A549 (cell line): ENCODE data around the gene C1orf141. TPM values are rescaled to one million over a fixed set of nuclear protein-coding genes. Genes with fewer than 3 reads are reported as not detected.

Source experiments
- ATAC-seq, 2 experiments: fragments of 200-7000 bp in 1 of 2; fragments of >200 bp in 1 of 2; cut with Nextera tagmentation in 1 of 2; cut with Tn5 transposase in 1 of 2; 3 replicates each; pipeline versions ENCODE4 v1.8.0 to v1.9.1; 2018 to 2020; ENCODE audit warnings: mild to moderate bottlenecking in 1 of 2, moderate library complexity in 1 of 2
- CTCF ChIA-PET: fragments of 300-600 bp; sonication (Branson Sonifier 250); formaldehyde crosslinking; extraction: SDS; loops from one replicate; lab custom pipeline; 2021; ENCODE audit warnings: antibody characterized with exemption, inconsistent platforms; lab: Yijun Ruan, JAX
- POLR2A ChIA-PET: fragments of 350-600 bp; formaldehyde crosslinking; extraction: SDS; loops from one replicate; lab custom pipeline; 2021; ENCODE audit warnings: antibody characterized with exemption, inconsistent platforms; lab: Yijun Ruan, JAX
- DNase-seq, 2 experiments: peaks; one replicate each; pipeline versions ENCODE4 v3.0.0 to v3.0.0-alpha.2; 2011 to 2016; ENCODE audit warnings: low read depth in 1 of 2, low spot score in 1 of 2
- FAIRE-seq: peaks from 2 replicates; lab custom pipeline; 2011; peaks lifted over from hg19 to GRCh38; lab: Jason Lieb, UNC
- H3K27ac ChIP-seq, 2 experiments: fragments of >200 bp; sonication (Bioruptor Twin); formaldehyde crosslinking; 3 replicates each; pipeline ENCODE4 v1.5.1; 2016 to 2017
- H3K4me1 ChIP-seq: fragments of >200 bp; sonication (Bioruptor Twin); formaldehyde crosslinking; 3 replicates; pipeline ENCODE4 v1.6.1; 2016
- H3K4me2 ChIP-seq: fragments of >200 bp; sonication (Bioruptor Twin); formaldehyde crosslinking; 3 replicates; pipeline ENCODE4 v1.6.1; 2016
- H3K4me3 ChIP-seq: fragments of >200 bp; sonication (Bioruptor Twin); formaldehyde crosslinking; 3 replicates; pipeline ENCODE4 v1.5.1; 2016
- H3K9me3 ChIP-seq: fragments of >200 bp; sonication (Bioruptor Twin); formaldehyde crosslinking; 3 replicates; pipeline ENCODE4 v1.6.1; 2016
- CBX2 ChIP-seq: fragments of 200-600 bp; sonication (generic); IDR thresholded peaks from 2 replicates; pipeline ENCODE4 v1.6.1; 2016; ENCODE audit warnings: low read depth, mild to moderate bottlenecking, borderline replicate concordance
- CEBPB ChIP-seq, 2 experiments: fragments of >200 bp in 1 of 2; sonication (Bioruptor Twin) in 1 of 2; formaldehyde crosslinking in 1 of 2; IDR thresholded peaks; 2 replicates each; pipeline ENCODE4 v1.6.1; 2012 to 2016
- CHD2 ChIP-seq: fragments of 150-350 bp; IDR thresholded peaks from 2 replicates; pipeline ENCODE4 v1.6.1; 2014; ENCODE audit warnings: low read length; ENCODE audit not compliant: partially characterized antibody
- EHMT2 ChIP-seq: fragments of 200-600 bp; sonication (generic); IDR thresholded peaks from 2 replicates; pipeline ENCODE4 v1.6.1; 2016; ENCODE audit warnings: antibody characterized with exemption, low read depth, mild to moderate bottlenecking, moderate library complexity
- EP300 ChIP-seq, 2 experiments: fragments of >200 bp; sonication (Bioruptor Twin); formaldehyde crosslinking; IDR thresholded peaks; 2 replicates in 1 of 2; 3 replicates in 1 of 2; pipeline ENCODE4 v1.6.1; 2016 to 2017
- FOSL2 ChIP-seq, 2 experiments: fragments of 450-650 bp in 1 of 2; fragments of >200 bp in 1 of 2; sonication (Bioruptor Twin) in 1 of 2; formaldehyde crosslinking; IDR thresholded peaks; 2 replicates each; pipeline versions ENCODE4 v1.5.0 to v1.6.1; 2016 to 2020; ENCODE audit warnings: mild to moderate bottlenecking in 1 of 2, moderate library complexity in 1 of 2
- GATA3 ChIP-seq: IDR thresholded peaks from 2 replicates; pipeline ENCODE4 v1.6.1; 2012; ENCODE audit warnings: borderline replicate concordance
- HDAC2 ChIP-seq: fragments of 200-600 bp; sonication (generic); IDR thresholded peaks from 2 replicates; pipeline ENCODE4 v1.6.1; 2016
- HOXA7 ChIP-seq: fragments of 250-450 bp; sonication (Bioruptor Pico); IDR thresholded peaks from 2 replicates; pipeline ENCODE4 v1.5.0; 2020; ENCODE audit warnings: mild to moderate bottlenecking, moderate library complexity
- HOXB5 ChIP-seq: fragments of 250-450 bp; sonication (Bioruptor Pico); IDR thresholded peaks from 2 replicates; pipeline ENCODE4 v1.5.0; 2020; ENCODE audit warnings: mild to moderate bottlenecking, moderate library complexity
- JUNB ChIP-seq: fragments of >200 bp; sonication (Bioruptor Twin); formaldehyde crosslinking; IDR thresholded peaks from 2 replicates; pipeline ENCODE4 v1.6.1; 2016
- MAZ ChIP-seq: fragments of 150-350 bp; IDR thresholded peaks from 2 replicates; pipeline ENCODE4 v1.6.1; 2014; ENCODE audit warnings: antibody characterized with exemption, low read depth, low read length, borderline replicate concordance
- MYC ChIP-seq: IDR thresholded peaks from 2 replicates; pipeline ENCODE4 v1.6.1; 2012; ENCODE audit warnings: mild to moderate bottlenecking, inconsistent platforms, low read length, improper control_type of control experiment, borderline replicate concordance
- NPAS2 ChIP-seq: fragments of 250-450 bp; sonication (Bioruptor Pico); IDR thresholded peaks from 2 replicates; pipeline ENCODE4 v1.8.0; 2022; ENCODE audit warnings: mild to moderate bottlenecking, moderate library complexity, borderline replicate concordance
- POLR2A ChIP-seq: IDR thresholded peaks from 2 replicates; pipeline ENCODE4 v1.6.1; 2012; ENCODE audit warnings: mild to moderate bottlenecking, low read length
- POLR2AphosphoS2 ChIP-seq: conservative IDR thresholded peaks from 2 replicates; pipeline ENCODE4 v1.6.1; 2012; ENCODE audit warnings: low read length, improper control_type of control experiment, inconsistent platforms
- RAD21 ChIP-seq, 2 experiments: fragments of >200 bp in 1 of 2; sonication (Bioruptor Twin) in 1 of 2; formaldehyde crosslinking in 1 of 2; IDR thresholded peaks in 1 of 2; conservative IDR thresholded peaks in 1 of 2; 2 replicates in 1 of 2; 3 replicates in 1 of 2; pipeline ENCODE4 v1.6.1; 2012 to 2018; ENCODE audit warnings: inconsistent platforms in 1 of 2
- SMC3 ChIP-seq: fragments of >200 bp; sonication (Bioruptor Twin); formaldehyde crosslinking; IDR thresholded peaks from 3 replicates; pipeline ENCODE4 v1.6.1; 2018; ENCODE audit warnings: inconsistent platforms
- SREBF2 ChIP-seq: fragments of 450-650 bp; IDR thresholded peaks from 2 replicates; pipeline ENCODE4 v1.6.1; 2014; ENCODE audit warnings: mild to moderate bottlenecking, moderate library complexity
- TP53 ChIP-seq: fragments of 250-450 bp; sonication (Bioruptor Pico); IDR thresholded peaks from 2 replicates; pipeline ENCODE4 v1.5.0; 2021; ENCODE audit warnings: mild to moderate bottlenecking, moderate library complexity
- ZC3H11A ChIP-seq: fragments of 450-650 bp; IDR thresholded peaks from 2 replicates; pipeline ENCODE4 v1.6.1; 2014; ENCODE audit warnings: antibody characterized with exemption, mild to moderate bottlenecking
- ZNF302 ChIP-seq: fragments of 250-450 bp; sonication (Bioruptor Pico); IDR thresholded peaks from 2 replicates; pipeline ENCODE4 v1.9.0; 2021; ENCODE audit warnings: inconsistent platforms, mild to moderate bottlenecking, moderate library complexity
- ZSCAN20 ChIP-seq: fragments of 250-450 bp; sonication (Bioruptor Pico); IDR thresholded peaks from 2 replicates; pipeline ENCODE4 v1.8.0; 2022; ENCODE audit warnings: mild to moderate bottlenecking, moderate library complexity
- WGBS: methylation state at CpG from one replicate; pipeline ENCODE4 v1.1.6; 2017; ENCODE audit errors: missing lambda C conversion rate; 5-methylcytosine and 5-hydroxymethylcytosine counted together
- polyA plus RNA-seq, 4 experiments: library from polyadenylated mRNA; depleted of rRNA in 3 of 4; stranded (reverse); fragments of >200 nt; fragmentation: RNase III in 1 of 4; extraction: RNeasy Plus Mini Kit Qiagen cat#74134 plus additional on column Dnase treatment in 1 of 4; gene quantifications; 2 replicates in 3 of 4; 3 replicates in 1 of 4; pipeline ENCODE4 v1.2.3, GENCODE V29; 2011 to 2017
- TF ChIP-seq, protein P1 (sequence below): fragments of >200 bp; sonication (Bioruptor Twin); formaldehyde crosslinking; IDR thresholded peaks from 2 replicates; pipeline ENCODE4 v1.6.1; 2016
- TF ChIP-seq, protein P2 (sequence below): fragments of 250-450 bp; sonication (Bioruptor Pico); IDR thresholded peaks from 2 replicates; pipeline ENCODE4 v1.5.0; 2021; ENCODE audit warnings: mild to moderate bottlenecking, moderate library complexity, borderline replicate concordance
- TF ChIP-seq, protein P3 (sequence below): fragments of 150-350 bp; IDR thresholded peaks from 2 replicates; pipeline ENCODE4 v1.6.1; 2014; ENCODE audit warnings: low read depth, mild to moderate bottlenecking, low read length
- TF ChIP-seq, protein P4 (sequence below): fragments of 250-450 bp; sonication (Bioruptor Pico); IDR thresholded peaks from 2 replicates; pipeline ENCODE4 v1.5.0; 2020; ENCODE audit warnings: low read depth, mild to moderate bottlenecking, moderate library complexity
- TF ChIP-seq, protein P5 (sequence below): IDR thresholded peaks from 2 replicates; pipeline ENCODE4 v1.6.1; 2012; ENCODE audit warnings: low read depth, borderline replicate concordance

Gene C1orf141
- polyA plus RNA-seq, 2 of the 4 experiments (the other 2 are of a cell fraction) = not detected

DNA sequence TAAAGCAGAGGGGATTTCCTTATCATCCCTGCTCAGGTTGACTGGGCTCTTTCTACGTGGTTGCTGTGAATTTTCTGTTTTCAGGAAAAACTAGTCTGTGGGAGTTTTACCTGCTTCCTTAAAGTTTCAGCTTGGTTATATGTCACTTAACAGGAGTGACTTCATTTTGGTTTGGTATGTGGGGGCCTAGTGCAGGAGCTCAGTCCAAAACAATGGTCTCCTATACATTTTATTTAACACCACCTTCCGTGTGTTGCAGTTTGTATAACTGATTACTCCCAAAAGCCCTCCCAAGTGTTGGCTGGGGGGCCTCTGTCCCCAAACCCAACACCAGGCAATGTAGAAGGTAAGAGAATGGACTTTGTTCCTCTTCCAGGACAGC is 36.8 kb upstream of the C1orf141 start:
- no peak for DNase-seq
- ATAC-seq = no peak
- WGBS = 35% methylated on average over 2 of the region's 2 CpGs

DNA sequence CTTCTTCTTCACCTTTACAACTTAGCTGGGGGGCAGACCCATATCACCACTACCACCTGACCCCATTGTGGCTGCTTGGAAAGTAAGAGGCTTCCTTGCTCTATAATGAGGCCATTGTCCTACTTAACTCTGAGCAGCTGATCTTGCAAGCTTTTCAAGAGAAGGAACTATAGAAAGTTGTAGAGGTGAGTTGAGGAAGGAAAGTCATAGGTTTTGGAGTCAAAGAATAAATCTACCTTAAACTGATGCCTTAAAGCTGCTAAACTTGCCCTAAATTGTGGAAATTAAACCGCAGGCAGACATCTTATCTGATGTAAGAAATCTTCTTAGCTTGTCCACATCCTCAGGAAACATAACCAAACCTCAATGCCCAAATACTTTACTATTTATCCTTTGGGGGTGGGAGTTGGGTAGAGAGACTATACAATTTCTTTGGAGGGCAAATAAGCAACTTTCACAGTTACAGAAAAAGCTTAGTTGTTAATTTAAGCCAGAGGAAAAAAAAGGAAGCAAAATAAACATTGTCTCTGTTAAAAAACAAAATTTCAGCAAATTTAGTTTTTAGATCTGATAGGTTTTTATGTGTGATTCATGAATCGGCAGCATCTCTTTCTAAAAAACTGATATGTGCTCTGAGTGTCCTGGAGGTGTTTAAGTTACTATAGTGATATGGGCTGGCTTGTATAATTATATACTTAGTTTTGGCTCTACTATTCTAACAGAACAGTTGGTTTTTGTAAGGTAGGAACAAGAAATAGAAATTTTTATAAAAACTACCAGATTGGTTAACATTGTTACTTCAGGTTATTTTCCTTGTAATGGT is 36.2 kb upstream of the C1orf141 start:
- POLR2A ChIA-PET = no interaction called here
- Histone ChIP-seq H3K4me1 (no peaks in the 10 kb centered on the region), H3K27ac (no peak overlapping the region), H3K4me2 (no peak overlapping the region), H3K4me3 (no peak overlapping the region), H3K9me3 (no peaks in the 10 kb centered on the region)
- FAIRE-seq (no peak), DNase-seq (no peak), ATAC-seq (no peak)
- 64% methylated on average over 2 of the region's 2 CpGs for WGBS
- TF ChIP-seq HOXA7 (CRISPR knock-in tag) (no peak), HDAC2 (no peak), POLR2AphosphoS2 (no peak), SMC3 (no peak), EP300 (IDR thresholded peaks at IDR 0.05) (no peak), FOSL2 (IDR thresholded peaks at IDR 0.05) (no peak), FOSL2 (CRISPR knock-in tag; IDR thresholded peaks at IDR 0.05) (no peak), CEBPB (IDR thresholded peaks at IDR 0.05) (no peak), TP53 (CRISPR knock-in tag) (no peak), ZSCAN20 (no peak), HOXB5 (CRISPR knock-in tag) (no peak), EHMT2 (no peak), CHD2 (no peak), POLR2A (no peak)
- TF ChIP-seq, protein P1, sequence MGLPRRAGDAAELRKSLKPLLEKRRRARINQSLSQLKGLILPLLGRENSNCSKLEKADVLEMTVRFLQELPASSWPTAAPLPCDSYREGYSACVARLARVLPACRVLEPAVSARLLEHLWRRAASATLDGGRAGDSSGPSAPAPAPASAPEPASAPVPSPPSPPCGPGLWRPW = no peak
- TF ChIP-seq, protein P2, sequence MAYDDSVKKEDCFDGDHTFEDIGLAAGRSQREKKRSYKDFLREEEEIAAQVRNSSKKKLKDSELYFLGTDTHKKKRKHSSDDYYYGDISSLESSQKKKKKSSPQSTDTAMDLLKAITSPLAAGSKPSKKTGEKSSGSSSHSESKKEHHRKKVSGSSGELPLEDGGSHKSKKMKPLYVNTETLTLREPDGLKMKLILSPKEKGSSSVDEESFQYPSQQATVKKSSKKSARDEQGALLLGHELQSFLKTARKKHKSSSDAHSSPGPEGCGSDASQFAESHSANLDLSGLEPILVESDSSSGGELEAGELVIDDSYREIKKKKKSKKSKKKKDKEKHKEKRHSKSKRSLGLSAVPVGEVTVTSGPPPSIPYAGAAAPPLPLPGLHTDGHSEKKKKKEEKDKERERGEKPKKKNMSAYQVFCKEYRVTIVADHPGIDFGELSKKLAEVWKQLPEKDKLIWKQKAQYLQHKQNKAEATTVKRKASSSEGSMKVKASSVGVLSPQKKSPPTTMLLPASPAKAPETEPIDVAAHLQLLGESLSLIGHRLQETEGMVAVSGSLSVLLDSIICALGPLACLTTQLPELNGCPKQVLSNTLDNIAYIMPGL = no peak
- TF ChIP-seq, protein P3, sequence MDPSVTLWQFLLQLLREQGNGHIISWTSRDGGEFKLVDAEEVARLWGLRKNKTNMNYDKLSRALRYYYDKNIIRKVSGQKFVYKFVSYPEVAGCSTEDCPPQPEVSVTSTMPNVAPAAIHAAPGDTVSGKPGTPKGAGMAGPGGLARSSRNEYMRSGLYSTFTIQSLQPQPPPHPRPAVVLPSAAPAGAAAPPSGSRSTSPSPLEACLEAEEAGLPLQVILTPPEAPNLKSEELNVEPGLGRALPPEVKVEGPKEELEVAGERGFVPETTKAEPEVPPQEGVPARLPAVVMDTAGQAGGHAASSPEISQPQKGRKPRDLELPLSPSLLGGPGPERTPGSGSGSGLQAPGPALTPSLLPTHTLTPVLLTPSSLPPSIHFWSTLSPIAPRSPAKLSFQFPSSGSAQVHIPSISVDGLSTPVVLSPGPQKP = no peak
- CTCF ChIA-PET = no interaction called here

More for the DNA sequence above, 36.8 kb upstream of the C1orf141 start:
- no peaks in the 10 kb centered on the region for H3K9me3 ChIP-seq
- H3K4me3 ChIP-seq = no peak overlapping the region
- ChIA-PET CTCF (no interaction called here), POLR2A (no interaction called here)
- no peak for FAIRE-seq
- H3K4me1 ChIP-seq = no peaks in the 10 kb centered on the region
- no peak overlapping the region for H3K27ac ChIP-seq
- TF ChIP-seq CBX2 = no peak
- TF ChIP-seq CHD2 = no peak
- TF ChIP-seq, protein P4, sequence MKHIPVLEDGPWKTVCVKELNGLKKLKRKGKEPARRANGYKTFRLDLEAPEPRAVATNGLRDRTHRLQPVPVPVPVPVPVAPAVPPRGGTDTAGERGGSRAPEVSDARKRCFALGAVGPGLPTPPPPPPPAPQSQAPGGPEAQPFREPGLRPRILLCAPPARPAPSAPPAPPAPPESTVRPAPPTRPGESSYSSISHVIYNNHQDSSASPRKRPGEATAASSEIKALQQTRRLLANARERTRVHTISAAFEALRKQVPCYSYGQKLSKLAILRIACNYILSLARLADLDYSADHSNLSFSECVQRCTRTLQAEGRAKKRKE = no peak
- TF ChIP-seq NPAS2 (CRISPR knock-in tag) = no peak
- no peak for TF ChIP-seq ZC3H11A
- no peak for TF ChIP-seq ZSCAN20
- TF ChIP-seq HOXB5 (CRISPR knock-in tag) = no peak
- TF ChIP-seq GATA3 = no peak
- no peak for TF ChIP-seq JUNB
- TF ChIP-seq, protein P1 = no peak
- no peak for TF ChIP-seq MAZ
- no peak for TF ChIP-seq SREBF2
- TF ChIP-seq, protein P5, sequence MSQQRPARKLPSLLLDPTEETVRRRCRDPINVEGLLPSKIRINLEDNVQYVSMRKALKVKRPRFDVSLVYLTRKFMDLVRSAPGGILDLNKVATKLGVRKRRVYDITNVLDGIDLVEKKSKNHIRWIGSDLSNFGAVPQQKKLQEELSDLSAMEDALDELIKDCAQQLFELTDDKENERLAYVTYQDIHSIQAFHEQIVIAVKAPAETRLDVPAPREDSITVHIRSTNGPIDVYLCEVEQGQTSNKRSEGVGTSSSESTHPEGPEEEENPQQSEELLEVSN = no peak
- no peak for TF ChIP-seq ZNF302 (CRISPR knock-in tag)
- TF ChIP-seq MYC = no peak
- TF ChIP-seq RAD21 (conservative IDR thresholded peaks at IDR 0.05 in 1 of 2, IDR thresholded peaks at IDR 0.05 in 1 of 2) = no peak
- TF ChIP-seq, all 56 proteins: peak for 0
- no peak overlapping the region for H3K4me2 ChIP-seq
